Astrocyte (in vitro differentiated cells and primary cell): ENCODE results near the gene TUFM. TPM values are rescaled to one million over a fixed set of nuclear protein-coding genes. Genes with fewer than 3 reads are reported as not detected.
"Not testable (repeated sequence)": the region's sequence is repeated elsewhere in the genome, so short reads cannot be mapped to it uniquely, and the experiment has no call there.

ENCODE experiments used
- DNase-seq: peaks from one replicate; pipeline ENCODE4 v3.0.0-alpha.2; 2010; ENCODE audit warnings: low read depth
- FAIRE-seq: peaks from 2 replicates; lab custom pipeline; 2011; peaks lifted over from hg19 to GRCh38; lab: Jason Lieb, UNC
- H2AFZ ChIP-seq: 2 replicates; pipeline ENCODE4 v1.6.0; 2012; ENCODE audit warnings: low read depth, low read length, inconsistent platforms
- H3K27ac ChIP-seq: 2 replicates; pipeline ENCODE4 v1.5.1; 2011; ENCODE audit warnings: low read depth, low read length, inconsistent platforms
- H3K27me3 ChIP-seq: 2 replicates; pipeline ENCODE4 v1.6.0; 2011; ENCODE audit warnings: low read length, inconsistent platforms; ENCODE audit not compliant: insufficient read depth
- H3K36me3 ChIP-seq: 2 replicates; pipeline ENCODE4 v1.5.1; 2011; ENCODE audit warnings: low read length, inconsistent platforms; ENCODE audit not compliant: insufficient read depth
- H3K4me1 ChIP-seq: 2 replicates; pipeline ENCODE4 v1.5.1; 2011; ENCODE audit warnings: low read length, inconsistent platforms; ENCODE audit not compliant: insufficient read depth
- H3K4me2 ChIP-seq: 2 replicates; pipeline ENCODE4 v1.6.0; 2012; ENCODE audit warnings: low read length, inconsistent platforms
- H3K4me3 ChIP-seq: 2 replicates; pipeline ENCODE4 v1.5.1; 2011; ENCODE audit warnings: low read depth, mild to moderate bottlenecking, low read length, inconsistent platforms; ENCODE audit not compliant: insufficient read depth
- H3K79me2 ChIP-seq: 2 replicates; pipeline ENCODE4 v1.6.0; 2012; ENCODE audit warnings: mild to moderate bottlenecking, low read length, inconsistent platforms; ENCODE audit not compliant: insufficient read depth
- H3K9ac ChIP-seq: 2 replicates; pipeline ENCODE4 v1.6.0; 2012; ENCODE audit warnings: mild to moderate bottlenecking, low read length, inconsistent platforms
- H3K9me3 ChIP-seq: 2 replicates; pipeline ENCODE4 v1.5.1; 2012; ENCODE audit warnings: low read depth, mild to moderate bottlenecking, low read length, inconsistent platforms; ENCODE audit not compliant: insufficient read depth
- H4K20me1 ChIP-seq: 2 replicates; pipeline ENCODE4 v1.6.0; 2012; ENCODE audit warnings: low read length, inconsistent platforms; ENCODE audit not compliant: insufficient read depth
- H3K27ac Mint-ChIP-seq: one replicate; pipeline ENCODE4 v1.8.0; 2021; ENCODE audit warnings: mild to moderate bottlenecking, mixed read lengths; ENCODE audit not compliant: unreplicated experiment
- H3K27me3 Mint-ChIP-seq: one replicate; pipeline ENCODE4 v1.8.0; 2021; ENCODE audit warnings: low read depth, mixed read lengths; ENCODE audit not compliant: unreplicated experiment
- H3K36me3 Mint-ChIP-seq: one replicate; pipeline ENCODE4 v1.8.0; 2021; ENCODE audit warnings: low read depth, mixed read lengths; ENCODE audit not compliant: unreplicated experiment
- H3K4me1 Mint-ChIP-seq: one replicate; pipeline ENCODE4 v1.8.0; 2021; ENCODE audit warnings: low read depth, mixed read lengths; ENCODE audit not compliant: unreplicated experiment
- H3K4me3 Mint-ChIP-seq: one replicate; pipeline ENCODE4 v1.8.0; 2021; ENCODE audit warnings: mild to moderate bottlenecking, moderate library complexity, mixed read lengths; ENCODE audit not compliant: unreplicated experiment
- H3K9me3 Mint-ChIP-seq: one replicate; pipeline ENCODE4 v1.8.0; 2021; ENCODE audit warnings: mild to moderate bottlenecking, mixed read lengths; ENCODE audit not compliant: unreplicated experiment
- EZH2 ChIP-seq: IDR thresholded peaks from 2 replicates; pipeline ENCODE4 v1.6.1; 2012; ENCODE audit warnings: mild to moderate bottlenecking, low read length, inconsistent platforms; ENCODE audit not compliant: insufficient read depth
- total RNA-seq: library from RNA; stranded (reverse); gene quantifications from 2 replicates; pipeline ENCODE4 v1.2.1, GENCODE V29; 2021
- TF ChIP-seq, protein P1 (sequence below): IDR thresholded peaks from 2 replicates; pipeline ENCODE4 v1.5.1; 2011; ENCODE audit warnings: low read depth, mild to moderate bottlenecking, inconsistent platforms, low read length, moderate library complexity; ENCODE audit not compliant: insufficient read depth

The TUFM gene
- total RNA-seq, 1 donor from 2014 or later: 147 TPM

DNA sequence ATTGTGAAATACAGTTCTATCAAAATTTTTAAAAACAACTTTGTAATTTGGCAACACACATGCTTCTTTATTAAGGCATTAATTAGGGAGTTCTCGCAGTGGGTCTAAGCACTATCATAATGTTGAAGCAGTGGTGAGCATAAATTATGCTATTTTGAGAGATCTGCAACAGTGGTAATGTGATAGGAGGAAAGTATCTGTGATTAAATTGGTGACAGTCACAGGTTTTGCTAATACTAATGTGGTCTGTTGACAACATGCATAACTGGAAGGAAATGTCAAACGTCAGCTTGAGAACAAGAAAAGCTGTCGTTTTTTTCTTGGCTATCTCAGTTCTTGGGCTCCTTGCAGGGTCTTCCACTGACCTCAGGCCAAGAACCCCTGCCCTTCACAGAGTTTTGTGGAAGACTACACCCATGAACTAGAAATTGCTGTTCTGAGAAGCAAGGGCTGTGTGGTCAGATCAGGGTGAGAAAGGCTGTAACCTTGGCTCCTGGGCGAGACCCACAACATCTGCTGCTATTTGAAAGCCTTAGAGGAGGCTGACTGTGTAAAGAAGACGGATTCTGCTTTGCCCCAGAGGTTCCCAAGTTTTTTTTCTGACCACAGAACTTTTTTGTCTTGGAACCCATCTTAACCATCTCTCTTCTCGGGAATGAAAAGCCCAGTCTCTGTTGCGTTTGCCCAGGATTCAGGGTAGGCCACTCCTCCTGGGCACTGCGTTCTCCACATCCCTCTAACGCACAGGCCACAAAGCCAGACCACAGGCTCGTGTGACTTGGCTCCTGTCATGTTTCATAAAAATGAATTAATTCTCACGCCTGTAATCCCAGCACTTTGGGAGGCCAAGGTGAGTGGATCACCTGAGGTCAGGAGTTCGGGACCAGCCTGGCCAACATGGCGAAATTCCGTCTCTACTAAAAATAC is 46.1 kb upstream of the TUFM start:
- Histone ChIP-seq H3K27ac (no peak overlapping the region), H3K4me1 (no peaks in the 10 kb centered on the region), H3K4me3 (no peak overlapping the region), H3K36me3 (no peaks in the 10 kb centered on the region), H4K20me1 (no peaks in the 10 kb centered on the region), H3K27me3 (no peaks in the 10 kb centered on the region), H3K79me2 (no peaks in the 10 kb centered on the region), H3K9ac (no peak overlapping the region), H3K4me2 (no peak overlapping the region), H2AFZ (no peak overlapping the region), H3K9me3 (no peaks in the 10 kb centered on the region)
- H3K9me3 Mint-ChIP-seq: no peaks in the 10 kb centered on the region
- H3K4me1 Mint-ChIP-seq: no peaks in the 10 kb centered on the region
- no peak for DNase-seq
- no peak overlapping the region for H3K27ac Mint-ChIP-seq
- H3K4me3 Mint-ChIP-seq: no peak overlapping the region
- TF ChIP-seq EZH2: no peak
- no peak for FAIRE-seq
- H3K36me3 Mint-ChIP-seq: peaks cover 4% of the 10 kb centered on the region
- H3K27me3 Mint-ChIP-seq: peaks cover 2% of the 10 kb centered on the region

- not testable (repeated sequence) for FAIRE-seq, H4K20me1 ChIP-seq, H3K4me1 ChIP-seq, H3K79me2 ChIP-seq, H3K4me2 ChIP-seq, H2AFZ ChIP-seq, H3K4me3 Mint-ChIP-seq, H3K9me3 Mint-ChIP-seq, H3K36me3 ChIP-seq, H3K9ac ChIP-seq, H3K9me3 ChIP-seq, H3K27ac Mint-ChIP-seq, DNase-seq, H3K4me1 Mint-ChIP-seq, H3K27ac ChIP-seq, H3K27me3 Mint-ChIP-seq, H3K4me3 ChIP-seq, H3K36me3 Mint-ChIP-seq, H3K27me3 ChIP-seq
These were observed 44.2 kb upstream of the TUFM start for GRCh38 chr16:28890355-28890754.

GRCh38 chr16:28886945-28887344 is 40.8 kb upstream of the TUFM start:
- Histone ChIP-seq H3K4me2 (no peak overlapping the region), H3K9me3 (no peaks in the 10 kb centered on the region), H3K27ac (no peak overlapping the region), H2AFZ (no peak overlapping the region), H4K20me1 (no peaks in the 10 kb centered on the region), H3K27me3 (no peaks in the 10 kb centered on the region), H3K4me3 (no peak overlapping the region), H3K9ac (no peak overlapping the region), H3K79me2 (no peaks in the 10 kb centered on the region), H3K36me3 (no peaks in the 10 kb centered on the region), H3K4me1 (no peaks in the 10 kb centered on the region)
- FAIRE-seq (no peak), DNase-seq (no peak)
- Mint-ChIP-seq H3K27me3 (peaks cover 5% of the 10 kb centered on the region), H3K4me1 (no peaks in the 10 kb centered on the region), H3K9me3 (no peaks in the 10 kb centered on the region), H3K27ac (no peak overlapping the region), H3K4me3 (no peak overlapping the region), H3K36me3 (peaks cover 2% of the 10 kb centered on the region)
- TF ChIP-seq, protein P1, sequence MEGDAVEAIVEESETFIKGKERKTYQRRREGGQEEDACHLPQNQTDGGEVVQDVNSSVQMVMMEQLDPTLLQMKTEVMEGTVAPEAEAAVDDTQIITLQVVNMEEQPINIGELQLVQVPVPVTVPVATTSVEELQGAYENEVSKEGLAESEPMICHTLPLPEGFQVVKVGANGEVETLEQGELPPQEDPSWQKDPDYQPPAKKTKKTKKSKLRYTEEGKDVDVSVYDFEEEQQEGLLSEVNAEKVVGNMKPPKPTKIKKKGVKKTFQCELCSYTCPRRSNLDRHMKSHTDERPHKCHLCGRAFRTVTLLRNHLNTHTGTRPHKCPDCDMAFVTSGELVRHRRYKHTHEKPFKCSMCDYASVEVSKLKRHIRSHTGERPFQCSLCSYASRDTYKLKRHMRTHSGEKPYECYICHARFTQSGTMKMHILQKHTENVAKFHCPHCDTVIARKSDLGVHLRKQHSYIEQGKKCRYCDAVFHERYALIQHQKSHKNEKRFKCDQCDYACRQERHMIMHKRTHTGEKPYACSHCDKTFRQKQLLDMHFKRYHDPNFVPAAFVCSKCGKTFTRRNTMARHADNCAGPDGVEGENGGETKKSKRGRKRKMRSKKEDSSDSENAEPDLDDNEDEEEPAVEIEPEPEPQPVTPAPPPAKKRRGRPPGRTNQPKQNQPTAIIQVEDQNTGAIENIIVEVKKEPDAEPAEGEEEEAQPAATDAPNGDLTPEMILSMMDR: no peak
- TF ChIP-seq EZH2: no peak
